GM10248 (cell line): ENCODE measurements around the gene TBC1D9.

Experiments used
- CTCF ChIA-PET: fragments of 300-600 bp; sonication (Branson Sonifier 250); formaldehyde crosslinking; extraction: SDS; loops from one replicate; lab custom pipeline; 2021; ENCODE audit warnings: antibody characterized with exemption; lab: Yijun Ruan, JAX
- POLR2A ChIA-PET: fragments of 350-650 bp; sonication (Branson Sonifier 250); formaldehyde crosslinking; extraction: SDS; loops from one replicate; lab custom pipeline; 2020; ENCODE audit warnings: antibody characterized with exemption; lab: Yijun Ruan, JAX
- DNase-seq: peaks from one replicate; pipeline ENCODE4 v3.0.0; 2012; ENCODE audit errors: extremely low spot score
- TF ChIP-seq, protein P1 (sequence below): IDR thresholded peaks from 2 replicates; pipeline ENCODE4 v1.5.1; 2012; ENCODE audit warnings: mild to moderate bottlenecking, low read depth; ENCODE audit errors: extremely low read depth, missing control alignments, control extremely low read depth

Gene TBC1D9

DNA sequence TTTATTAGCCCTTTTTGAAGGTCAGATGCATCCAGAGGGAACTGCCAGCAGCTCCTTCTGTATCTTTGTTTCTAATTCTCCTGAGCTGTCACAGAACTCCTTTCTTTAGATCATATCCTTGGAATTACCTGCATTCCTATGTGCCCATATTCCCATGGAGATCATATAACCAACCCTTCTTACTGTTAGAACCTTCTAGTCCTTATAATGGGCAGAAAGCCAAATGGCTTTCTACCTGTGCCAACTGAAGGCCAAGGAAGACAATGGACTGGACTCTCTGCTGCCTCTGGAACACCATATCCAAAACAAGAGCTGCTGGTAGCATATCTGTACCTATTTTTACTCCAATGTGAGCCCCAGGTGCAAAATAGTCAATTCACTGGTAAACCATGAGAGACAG lies 60.7 kb downstream of the TBC1D9 start:
- POLR2A ChIA-PET, result no interaction called here
- TF ChIP-seq, protein P1, sequence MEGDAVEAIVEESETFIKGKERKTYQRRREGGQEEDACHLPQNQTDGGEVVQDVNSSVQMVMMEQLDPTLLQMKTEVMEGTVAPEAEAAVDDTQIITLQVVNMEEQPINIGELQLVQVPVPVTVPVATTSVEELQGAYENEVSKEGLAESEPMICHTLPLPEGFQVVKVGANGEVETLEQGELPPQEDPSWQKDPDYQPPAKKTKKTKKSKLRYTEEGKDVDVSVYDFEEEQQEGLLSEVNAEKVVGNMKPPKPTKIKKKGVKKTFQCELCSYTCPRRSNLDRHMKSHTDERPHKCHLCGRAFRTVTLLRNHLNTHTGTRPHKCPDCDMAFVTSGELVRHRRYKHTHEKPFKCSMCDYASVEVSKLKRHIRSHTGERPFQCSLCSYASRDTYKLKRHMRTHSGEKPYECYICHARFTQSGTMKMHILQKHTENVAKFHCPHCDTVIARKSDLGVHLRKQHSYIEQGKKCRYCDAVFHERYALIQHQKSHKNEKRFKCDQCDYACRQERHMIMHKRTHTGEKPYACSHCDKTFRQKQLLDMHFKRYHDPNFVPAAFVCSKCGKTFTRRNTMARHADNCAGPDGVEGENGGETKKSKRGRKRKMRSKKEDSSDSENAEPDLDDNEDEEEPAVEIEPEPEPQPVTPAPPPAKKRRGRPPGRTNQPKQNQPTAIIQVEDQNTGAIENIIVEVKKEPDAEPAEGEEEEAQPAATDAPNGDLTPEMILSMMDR, result no peak
- no peak for DNase-seq
- CTCF ChIA-PET, result interaction anchor here (0.9 kb wide), 1 partner anchor 11 kb away, joined by 3 read pairs; no protein-coding TSS in a partner anchor

DNA sequence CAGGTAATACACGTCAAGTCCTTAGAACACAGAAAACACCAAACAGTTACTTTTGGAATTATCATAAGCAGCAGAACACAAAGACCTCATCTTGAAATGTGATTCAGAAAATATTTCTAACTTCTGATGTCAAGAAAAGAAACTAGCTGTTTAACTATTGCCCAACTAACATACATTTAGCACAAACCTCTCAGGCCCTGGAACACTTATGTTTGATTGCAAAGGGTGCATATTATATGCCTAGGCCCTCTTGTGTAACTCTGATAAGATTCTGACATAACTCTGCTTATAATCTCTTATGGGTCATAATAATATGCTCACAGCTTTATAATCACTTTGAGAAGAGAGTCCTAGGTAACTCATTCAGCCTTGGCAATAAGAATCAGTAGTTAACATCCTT lies 62.6 kb downstream of the TBC1D9 start:
- TF ChIP-seq, protein P1, result no peak

DNA sequence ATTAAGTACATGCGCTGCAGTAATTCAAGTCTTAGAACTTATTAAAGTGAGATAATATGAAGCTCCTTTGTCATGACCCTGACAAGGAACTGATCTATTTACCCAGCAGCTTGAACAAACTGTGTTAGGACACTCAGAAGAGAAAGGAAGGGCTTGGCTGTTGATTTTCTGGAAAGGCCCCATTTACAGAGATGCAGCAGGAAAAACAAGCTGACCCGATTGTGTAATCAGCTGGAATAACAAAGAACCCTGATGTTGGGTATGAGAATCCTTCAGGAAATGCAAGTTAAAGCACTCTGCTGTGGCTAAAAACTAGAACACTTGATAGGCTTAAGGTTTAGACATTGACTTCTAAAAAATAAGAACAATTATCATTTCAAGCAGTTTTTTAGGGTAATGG lies 64.8 kb downstream of the TBC1D9 start:
- no peak for DNase-seq
- CTCF ChIA-PET, result no interaction called here
- TF ChIP-seq, protein P1, result no peak
- POLR2A ChIA-PET, result no interaction called here

More for the DNA sequence above, 62.6 kb downstream of the TBC1D9 start:
- POLR2A ChIA-PET, result no interaction called here
- CTCF ChIA-PET, result no interaction called here
- no peak for DNase-seq

DNA sequence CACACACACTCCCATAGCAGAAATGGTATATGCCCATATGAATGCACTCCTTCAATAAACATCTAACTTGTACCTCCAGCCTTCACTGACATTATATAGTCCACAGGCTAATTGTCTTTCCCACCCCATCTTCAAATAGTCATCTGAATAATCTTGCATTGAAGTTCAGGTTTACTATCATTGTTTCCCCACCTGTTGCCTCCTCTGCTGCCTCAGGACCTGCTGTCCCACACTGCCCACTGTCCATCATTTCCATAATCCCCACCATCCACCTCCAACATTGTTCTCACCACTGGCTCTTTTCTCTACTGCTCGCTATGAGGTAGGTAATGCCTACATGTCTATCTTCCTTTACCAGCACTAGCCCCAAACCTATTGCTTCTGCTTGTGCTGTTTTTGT lies 66.1 kb downstream of the TBC1D9 start:
- ChIA-PET CTCF (no interaction called here), POLR2A (no interaction called here)
- TF ChIP-seq, protein P1, result no peak

DNA sequence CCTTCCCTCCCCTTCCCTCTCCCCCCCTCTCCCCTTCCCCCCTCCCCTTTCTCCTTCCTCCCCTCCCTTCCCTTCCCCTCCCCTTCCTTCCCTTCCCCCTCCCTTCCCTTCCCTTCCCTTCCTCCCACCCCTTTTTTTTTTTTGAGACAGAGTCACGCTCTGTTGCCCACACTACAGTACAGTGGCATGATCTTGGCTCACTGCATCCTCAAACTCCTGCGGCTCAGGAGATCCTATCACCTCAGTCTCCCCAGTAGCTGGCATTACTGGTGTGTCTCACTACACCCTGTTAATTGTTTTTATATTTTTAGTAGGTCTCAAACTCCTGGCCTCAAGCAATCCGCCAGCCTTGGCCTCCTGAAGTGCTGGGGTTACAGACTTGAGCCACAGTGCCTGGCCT lies 66.6 kb downstream of the TBC1D9 start:
- no peak for DNase-seq
- CTCF ChIA-PET, result no interaction called here
- TF ChIP-seq, protein P1, result no peak
- POLR2A ChIA-PET, result no interaction called here

More for the DNA sequence above, 66.1 kb downstream of the TBC1D9 start:
- no peak for DNase-seq

DNA sequence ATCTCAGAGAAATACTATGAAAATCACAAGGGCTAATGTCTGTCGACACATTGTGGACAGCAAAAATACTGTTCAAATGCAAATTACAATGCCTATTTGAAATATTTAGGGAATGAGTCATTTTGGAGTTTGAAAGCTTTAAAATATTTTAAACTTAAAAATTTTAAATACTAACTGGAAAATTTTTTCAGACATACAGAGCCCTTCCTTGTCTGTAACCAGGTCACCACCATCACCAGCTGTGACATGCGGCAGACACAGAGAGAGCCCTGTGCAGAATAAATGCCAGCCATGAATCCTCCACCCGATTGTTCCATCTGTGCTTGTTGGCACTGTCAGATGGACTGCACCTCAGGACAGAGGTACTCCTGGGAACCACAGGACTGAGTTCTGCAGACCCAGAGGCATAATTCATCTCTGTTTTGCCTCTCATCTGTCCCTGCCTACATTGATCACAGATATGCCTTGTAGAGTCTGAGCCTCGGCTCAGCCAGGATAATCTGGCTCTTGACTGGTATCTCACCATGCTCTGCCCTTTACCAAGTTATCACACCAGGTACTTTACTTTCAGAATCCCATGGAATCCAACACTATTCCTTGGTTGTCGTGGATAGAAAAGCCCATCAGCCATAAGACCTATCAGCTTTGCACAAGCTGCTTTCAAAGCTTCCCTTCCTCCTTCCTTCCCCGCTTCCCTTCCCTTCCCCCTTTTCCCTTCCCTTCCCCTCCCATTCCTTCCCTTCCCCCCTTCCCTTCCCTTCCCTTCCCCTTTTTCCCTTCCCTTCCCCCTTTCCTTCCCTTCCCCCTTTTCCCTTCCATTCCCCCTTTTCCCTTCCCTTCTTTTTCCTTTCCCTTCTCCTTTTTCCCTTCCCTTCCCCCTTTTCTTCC lies 67.2 kb downstream of the TBC1D9 start:
- ChIA-PET CTCF (interaction anchor here (1.7 kb wide), 1 partner anchor 18 kb away, joined by 4 read pairs; no protein-coding TSS in a partner anchor), POLR2A (no interaction called here)
- DNase-seq, result no peak
- TF ChIP-seq, protein P1, result no peak
